Caco-2 (cell line): ENCODE data around the gene NFASC. TPM values are rescaled to one million over a fixed set of nuclear protein-coding genes. Genes with fewer than 3 reads are reported as not detected.

Experiments
- BruUV-seq: library from RNA; stranded (reverse); fragments of 400-500 nt; replicated peaks from 2 replicates; lab custom pipeline; 2021; lab: Mats Ljungman, UMichigan
- CTCF ChIA-PET: fragments of 300-600 bp; sonication (Branson Sonifier 250); formaldehyde crosslinking; loops from one replicate; lab custom pipeline; 2022; ENCODE audit warnings: antibody characterized with exemption; lab: Charles Lee
- POLR2A ChIA-PET: fragments of 300-600 bp; sonication (Branson Sonifier 250); formaldehyde crosslinking; loops from one replicate; lab custom pipeline; 2022; ENCODE audit warnings: antibody characterized with exemption; lab: Charles Lee
- DNase-seq, 2 experiments: peaks; one replicate each; pipeline versions ENCODE4 v3.0.0 to v3.0.0-alpha.2; 2020 to 2022
- H3K27me3 ChIP-seq: replicated peaks from 2 replicates; pipeline ENCODE4 v1.6.0; 2011; ENCODE audit warnings: low read length; ENCODE audit not compliant: control insufficient read depth, insufficient read depth
- H3K36me3 ChIP-seq: 2 replicates; pipeline ENCODE4 v1.5.1; 2011; ENCODE audit warnings: low read length; ENCODE audit not compliant: control insufficient read depth, insufficient read depth
- H3K4me1 ChIP-seq: fragments of 250-450 bp; sonication (Bioruptor Pico); 2 replicates; pipeline ENCODE4 v1.5.1; 2020; ENCODE audit warnings: mild to moderate bottlenecking
- H3K4me3 ChIP-seq: 2 replicates; pipeline ENCODE4 v1.5.1; 2011; ENCODE audit warnings: low read depth, mild to moderate bottlenecking, control low read depth, low read length
- H3K9me3 ChIP-seq: fragments of 250-450 bp; sonication (Bioruptor Pico); 2 replicates; pipeline ENCODE4 v1.5.1; 2020; ENCODE audit warnings: mild to moderate bottlenecking, moderate library complexity
- H3K27ac Mint-ChIP-seq: one replicate; pipeline ENCODE4 v1.8.0; 2022; ENCODE audit warnings: mixed read lengths; ENCODE audit not compliant: unreplicated experiment
- H3K27me3 Mint-ChIP-seq: one replicate; pipeline ENCODE4 v1.8.0; 2022; ENCODE audit warnings: mixed read lengths; ENCODE audit not compliant: insufficient read depth, unreplicated experiment
- H3K36me3 Mint-ChIP-seq: one replicate; pipeline ENCODE4 v1.8.0; 2022; ENCODE audit warnings: mild to moderate bottlenecking, mixed read lengths; ENCODE audit not compliant: insufficient read depth, unreplicated experiment
- H3K4me1 Mint-ChIP-seq: one replicate; pipeline ENCODE4 v1.8.0; 2022; ENCODE audit warnings: low read depth, mixed read lengths; ENCODE audit not compliant: unreplicated experiment
- H3K4me3 Mint-ChIP-seq: one replicate; pipeline ENCODE4 v1.8.0; 2022; ENCODE audit warnings: mild to moderate bottlenecking, moderate library complexity, mixed read lengths; ENCODE audit not compliant: unreplicated experiment
- H3K9me3 Mint-ChIP-seq: one replicate; pipeline ENCODE4 v1.8.0; 2022; ENCODE audit warnings: mixed read lengths; ENCODE audit not compliant: unreplicated experiment
- CTCF ChIP-seq, 2 experiments: fragments of 200-600 bp in 1 of 2; IDR thresholded peaks; 1 replicate in 1 of 2; 2 replicates in 1 of 2; pipeline versions ENCODE4 v1.5.1 to v1.8.0; 2011 to 2022; ENCODE audit warnings: antibody characterized with exemption in 1 of 2, control low read depth in 1 of 2, inconsistent platforms in 1 of 2, low read depth in 1 of 2, low read length in 1 of 2, mild to moderate bottlenecking in 1 of 2, moderate library complexity in 1 of 2; ENCODE audit not compliant: insufficient read depth in 1 of 2, severe bottlenecking in 1 of 2, unreplicated experiment in 1 of 2
- intact Hi-C: fragments of 100-400 bp; cut with micrococcal nuclease; formaldehyde crosslinking; loops from one replicate; pipeline ENCODE4 v1.10.0; 2022; ENCODE audit not compliant: unreplicated experiment
- total RNA-seq: library from RNA; stranded (reverse); gene quantifications from 2 replicates; pipeline ENCODE4 v1.2.3, GENCODE V29; 2022

NFASC gene
- total RNA-seq, 1 experiment from 2014 or later: 1.3 TPM

DNA sequence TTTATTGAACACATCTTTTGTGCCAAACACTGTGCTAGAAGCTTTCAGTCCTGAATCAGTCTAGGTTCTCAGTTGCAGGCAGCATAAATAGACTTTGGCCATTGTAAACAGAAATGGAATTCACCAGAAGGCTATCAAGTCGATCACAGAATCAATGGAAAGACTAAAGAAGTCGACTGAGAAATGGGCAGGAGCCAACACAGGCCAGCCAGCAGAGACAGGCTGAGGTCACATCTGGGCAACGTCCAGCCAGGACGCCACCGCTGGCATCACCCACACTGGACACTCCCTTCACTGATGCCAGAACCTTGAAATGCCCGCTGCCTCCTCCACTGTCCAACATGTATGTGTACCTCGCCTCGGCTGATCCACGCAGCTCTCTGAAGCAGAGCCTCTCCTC is 166.9 kb downstream of the NFASC start:
- Mint-ChIP-seq H3K9me3 (no peaks in the 10 kb centered on the region), H3K27me3 (peaks cover 24% of the 10 kb centered on the region), H3K27ac (no peak overlapping the region), H3K36me3 (no peaks in the 10 kb centered on the region), H3K4me1 (no peaks in the 10 kb centered on the region), H3K4me3 (no peak overlapping the region)
- no peaks in the 10 kb centered on the region for H3K9me3 ChIP-seq
- H3K4me3 ChIP-seq: no peak overlapping the region
- ChIA-PET POLR2A (no interaction called here), CTCF (no interaction called here)
- H3K4me1 ChIP-seq: no peaks in the 10 kb centered on the region
- no peak for DNase-seq
- H3K36me3 ChIP-seq: no peaks in the 10 kb centered on the region
- TF ChIP-seq CTCF (IDR thresholded peaks at IDR 0.05; ENCODE audit: insufficient read depth in 1 of 2, low read depth in 1 of 2, low read length in 1 of 2, severe bottlenecking in 1 of 2, unreplicated experiment in 1 of 2): no peak
- intact Hi-C loops: no loop called here
- no TSS peak for BruUV-seq
- H3K27me3 ChIP-seq: peaks cover 1% of the 10 kb centered on the region; the same call in 1 of the 2 replicates

DNA sequence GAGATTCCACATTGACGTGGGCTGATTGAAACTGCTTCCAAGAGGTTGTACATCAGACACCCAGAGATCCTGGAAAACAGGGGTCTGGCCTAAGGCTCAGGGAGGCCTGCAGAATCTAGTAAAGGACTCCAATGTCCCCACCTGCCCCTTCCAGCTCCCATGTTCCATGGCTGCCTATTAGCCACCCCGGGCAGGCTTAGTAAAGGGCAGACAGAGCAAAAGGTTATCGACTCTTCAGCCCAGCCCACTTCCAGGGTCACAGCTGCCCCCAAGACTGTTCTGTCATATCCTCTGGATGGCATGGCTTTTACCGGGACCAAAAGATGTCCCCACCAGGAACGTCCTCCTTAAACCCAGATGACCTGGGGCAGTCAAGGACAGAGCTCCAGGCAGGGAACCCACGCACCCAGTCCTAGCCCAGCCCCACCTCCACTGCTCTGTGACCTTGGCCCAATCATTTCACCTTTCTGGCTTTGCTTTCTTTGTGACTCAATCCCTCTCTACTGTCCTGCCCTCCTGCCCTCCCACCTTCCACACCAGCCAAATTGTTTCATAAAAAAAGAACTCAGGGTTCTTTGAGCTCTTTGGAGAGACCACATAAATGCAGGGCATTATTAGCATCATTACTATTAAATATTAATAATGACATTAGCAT is 167.6 kb downstream of the NFASC start:
- peaks cover 1% of the 10 kb centered on the region; the same call in 1 of the 2 replicates for H3K27me3 ChIP-seq
- H3K9me3 ChIP-seq: no peaks in the 10 kb centered on the region
- no peaks in the 10 kb centered on the region for H3K9me3 Mint-ChIP-seq
- CTCF ChIA-PET: interaction anchor here (0.6 to 1.0 kb wide), 2 partner anchors 23 to 47 kb away, joined by 3 read pairs; no protein-coding TSS in a partner anchor
- H3K4me3 ChIP-seq: no peak overlapping the region
- peaks cover 24% of the 10 kb centered on the region for H3K27me3 Mint-ChIP-seq
- no peak for TF ChIP-seq CTCF (IDR thresholded peaks at IDR 0.05; ENCODE audit: insufficient read depth in 1 of 2, low read depth in 1 of 2, low read length in 1 of 2, severe bottlenecking in 1 of 2, unreplicated experiment in 1 of 2)
- H3K4me3 Mint-ChIP-seq: no peak overlapping the region
- no peak overlapping the region for H3K27ac Mint-ChIP-seq
- H3K36me3 Mint-ChIP-seq: no peaks in the 10 kb centered on the region
- no peak for DNase-seq
- intact Hi-C loops: no loop called here
- H3K36me3 ChIP-seq: no peaks in the 10 kb centered on the region
- H3K4me1 Mint-ChIP-seq: no peaks in the 10 kb centered on the region
- BruUV-seq: no TSS peak
- POLR2A ChIA-PET: no interaction called here
- H3K4me1 ChIP-seq: no peaks in the 10 kb centered on the region

DNA sequence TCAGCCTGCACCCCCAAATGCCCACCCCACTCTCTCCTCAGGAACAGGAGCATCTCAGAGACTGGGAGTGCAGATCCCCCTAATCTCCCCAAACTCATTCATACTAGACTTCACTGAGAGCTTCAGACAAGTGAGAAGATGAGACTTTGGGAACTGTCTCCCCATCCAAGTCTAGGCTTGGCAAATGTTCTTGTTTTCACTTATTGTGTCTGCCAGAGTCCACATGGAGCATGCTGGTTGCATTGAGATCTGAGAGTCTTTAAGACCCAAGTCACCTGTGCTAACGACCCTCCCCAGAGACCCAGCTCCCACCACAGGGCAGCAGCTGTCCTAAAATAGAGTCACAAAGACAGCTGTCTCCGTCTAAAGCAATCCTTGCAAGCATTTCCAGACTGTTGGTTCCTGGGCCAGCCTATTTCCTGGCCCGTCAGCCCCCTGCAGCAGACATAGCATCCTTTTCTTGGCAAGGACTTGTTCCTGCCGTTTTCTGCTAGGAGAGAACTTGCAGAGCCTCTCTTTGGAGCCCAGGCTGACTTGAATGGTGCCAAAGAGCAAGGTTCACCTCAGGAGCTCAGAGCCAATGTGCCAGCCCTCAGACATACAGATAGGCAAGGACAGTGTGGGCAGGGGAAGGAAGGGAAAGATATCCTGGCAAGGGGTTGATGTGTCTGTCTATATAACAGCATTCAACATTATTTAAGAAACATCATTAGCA is 170.5 kb downstream of the NFASC start:
- CTCF ChIA-PET: interaction anchor here (1.7 kb wide), 1 partner anchor 20 kb away, joined by 5 read pairs; no protein-coding TSS in a partner anchor
- peaks cover 1% of the 10 kb centered on the region; the same call in 1 of the 2 replicates for H3K27me3 ChIP-seq

More for the DNA sequence above, 170.5 kb downstream of the NFASC start:
- Mint-ChIP-seq H3K27ac (no peak overlapping the region), H3K36me3 (no peaks in the 10 kb centered on the region), H3K4me3 (no peak overlapping the region), H3K4me1 (peaks cover 7% of the 10 kb centered on the region), H3K9me3 (no peaks in the 10 kb centered on the region), H3K27me3 (peaks cover 25% of the 10 kb centered on the region)
- BruUV-seq: no TSS peak
- H3K4me3 ChIP-seq: no peak overlapping the region
- TF ChIP-seq CTCF (IDR thresholded peaks at IDR 0.05; ENCODE audit: insufficient read depth in 1 of 2, low read depth in 1 of 2, low read length in 1 of 2, severe bottlenecking in 1 of 2, unreplicated experiment in 1 of 2): no peak
- POLR2A ChIA-PET: no interaction called here
- no peak for DNase-seq
- no peaks in the 10 kb centered on the region for H3K9me3 ChIP-seq
- intact Hi-C loops: no loop called here
- no peaks in the 10 kb centered on the region for H3K36me3 ChIP-seq
- no peaks in the 10 kb centered on the region for H3K4me1 ChIP-seq
